ENCODE measurements around the gene LRRC34.

Gene LRRC34, protein sequence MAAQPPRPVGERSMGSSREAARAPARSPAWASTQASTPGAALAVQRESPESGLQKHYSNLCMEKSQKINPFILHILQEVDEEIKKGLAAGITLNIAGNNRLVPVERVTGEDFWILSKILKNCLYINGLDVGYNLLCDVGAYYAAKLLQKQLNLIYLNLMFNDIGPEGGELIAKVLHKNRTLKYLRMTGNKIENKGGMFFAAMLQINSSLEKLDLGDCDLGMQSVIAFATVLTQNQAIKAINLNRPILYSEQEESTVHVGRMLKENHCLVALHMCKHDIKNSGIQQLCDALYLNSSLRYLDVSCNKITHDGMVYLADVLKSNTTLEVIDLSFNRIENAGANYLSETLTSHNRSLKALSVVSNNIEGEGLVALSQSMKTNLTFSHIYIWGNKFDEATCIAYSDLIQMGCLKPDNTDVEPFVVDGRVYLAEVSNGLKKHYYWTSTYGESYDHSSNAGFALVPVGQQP

GRCh38 chr3:169812332-169813235, at the start of gene LRRC34, which contains the start of gene LRRIQ4:
Gene LRRC34, minus strand, starts transcription at chr3:169812904. Its CDS starts 356 bp downstream, at chr3:169812548.
Gene LRRIQ4, plus strand, starts transcription at chr3:169812870. Its CDS starts 9,052 bp downstream, at chr3:169821922.
- peak; percentile 12 for DNase-seq (ENCODE audit: low read depth)
- TF ChIP-seq, protein P1, sequence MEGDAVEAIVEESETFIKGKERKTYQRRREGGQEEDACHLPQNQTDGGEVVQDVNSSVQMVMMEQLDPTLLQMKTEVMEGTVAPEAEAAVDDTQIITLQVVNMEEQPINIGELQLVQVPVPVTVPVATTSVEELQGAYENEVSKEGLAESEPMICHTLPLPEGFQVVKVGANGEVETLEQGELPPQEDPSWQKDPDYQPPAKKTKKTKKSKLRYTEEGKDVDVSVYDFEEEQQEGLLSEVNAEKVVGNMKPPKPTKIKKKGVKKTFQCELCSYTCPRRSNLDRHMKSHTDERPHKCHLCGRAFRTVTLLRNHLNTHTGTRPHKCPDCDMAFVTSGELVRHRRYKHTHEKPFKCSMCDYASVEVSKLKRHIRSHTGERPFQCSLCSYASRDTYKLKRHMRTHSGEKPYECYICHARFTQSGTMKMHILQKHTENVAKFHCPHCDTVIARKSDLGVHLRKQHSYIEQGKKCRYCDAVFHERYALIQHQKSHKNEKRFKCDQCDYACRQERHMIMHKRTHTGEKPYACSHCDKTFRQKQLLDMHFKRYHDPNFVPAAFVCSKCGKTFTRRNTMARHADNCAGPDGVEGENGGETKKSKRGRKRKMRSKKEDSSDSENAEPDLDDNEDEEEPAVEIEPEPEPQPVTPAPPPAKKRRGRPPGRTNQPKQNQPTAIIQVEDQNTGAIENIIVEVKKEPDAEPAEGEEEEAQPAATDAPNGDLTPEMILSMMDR (IDR thresholded peaks at IDR 0.05; ENCODE audit: low read depth, low read length, missing control alignments), result no peak
- H3K4me3 ChIP-seq (ENCODE audit: low read depth, low read length), result peak within 1 kb of the TSS; percentile 35
- in situ Hi-C loops (cut with HindIII; ENCODE audit: low sequenced_read_pairs), result no loop called here

GRCh38 chr3:169861871-169862270, 49.2 kb upstream of the LRRC34 start:
- TF ChIP-seq, protein P1 (IDR thresholded peaks at IDR 0.05; ENCODE audit: low read depth, low read length, missing control alignments), result no peak
- H3K4me3 ChIP-seq (ENCODE audit: low read depth, low read length), result no peak overlapping the region
- no peak for DNase-seq (ENCODE audit: low read depth)
- in situ Hi-C loops (cut with HindIII; ENCODE audit: low sequenced_read_pairs), result no loop called here

- in situ Hi-C loops (cut with HindIII; ENCODE audit: low sequenced_read_pairs), result no loop called here
- H3K4me3 ChIP-seq (ENCODE audit: low read depth, low read length), result no peak overlapping the region
- no peak for DNase-seq (ENCODE audit: low read depth)
- TF ChIP-seq, protein P1 (IDR thresholded peaks at IDR 0.05; ENCODE audit: low read depth, low read length, missing control alignments), result no peak
Measured at GRCh38 chr3:169857811-169858210, 45.1 kb upstream of the LRRC34 start.

DNA sequence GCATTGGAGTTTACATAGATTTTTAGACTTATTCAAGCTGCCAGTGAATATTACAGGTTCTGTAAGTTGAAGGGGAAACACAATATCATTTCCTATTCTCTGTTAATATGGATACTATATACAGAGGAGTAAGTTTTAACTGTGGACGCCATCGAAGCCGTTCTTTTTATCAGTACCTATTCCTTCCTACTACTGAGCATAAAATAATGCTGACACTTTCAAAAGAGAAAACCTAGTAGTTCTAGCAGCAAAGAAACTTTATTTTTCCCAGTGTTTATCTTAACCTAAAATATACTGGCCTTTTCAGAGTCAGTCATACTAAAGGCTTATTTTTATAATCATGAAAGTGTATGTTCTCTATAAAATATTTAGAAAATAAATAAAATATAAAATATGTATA, 42.8 kb upstream of the LRRC34 start:
- no peak for DNase-seq (ENCODE audit: low read depth)
- in situ Hi-C loops (cut with HindIII; ENCODE audit: low sequenced_read_pairs), result no loop called here
- TF ChIP-seq, protein P1 (IDR thresholded peaks at IDR 0.05; ENCODE audit: low read depth, low read length, missing control alignments), result no peak
- H3K4me3 ChIP-seq (ENCODE audit: low read depth, low read length), result no peak overlapping the region

GRCh38 chr3:169850618-169851017, 37.9 kb upstream of the LRRC34 start:
- DNase-seq (ENCODE audit: low read depth), result no peak
- no peak overlapping the region for H3K4me3 ChIP-seq (ENCODE audit: low read depth, low read length)
- TF ChIP-seq, protein P1 (IDR thresholded peaks at IDR 0.05; ENCODE audit: low read depth, low read length, missing control alignments), result no peak
- in situ Hi-C loops (cut with HindIII; ENCODE audit: low sequenced_read_pairs), result no loop called here

DNA sequence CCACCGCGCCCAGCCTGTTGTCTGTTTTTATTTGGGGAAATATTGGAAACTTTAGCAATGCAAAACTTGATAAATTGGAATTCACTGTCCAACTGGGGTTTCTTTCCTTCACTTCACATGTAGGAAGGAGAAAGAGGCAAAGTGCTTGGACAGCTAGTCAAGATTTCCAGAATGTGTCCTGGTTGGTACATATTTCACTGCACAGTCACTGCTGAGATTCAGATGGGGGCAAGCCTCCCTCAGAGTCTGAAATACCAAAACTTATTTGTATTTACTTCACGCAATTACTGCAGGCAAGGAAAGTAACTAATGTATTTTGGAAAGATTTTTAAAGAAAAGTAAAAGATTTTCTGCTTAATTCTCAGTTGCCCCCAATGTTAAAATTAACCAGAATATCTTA, 36.0 kb upstream of the LRRC34 start:
- no peak overlapping the region for H3K4me3 ChIP-seq (ENCODE audit: low read depth, low read length)
- TF ChIP-seq, protein P1 (IDR thresholded peaks at IDR 0.05; ENCODE audit: low read depth, low read length, missing control alignments), result no peak
- in situ Hi-C loops (cut with HindIII; ENCODE audit: low sequenced_read_pairs), result no loop called here
- DNase-seq (ENCODE audit: low read depth), result no peak
